ELF-1 (cell line): ENCODE data around the gene SCARB2.

Source experiments
- DNase-seq: peaks from one replicate; pipeline ENCODE4 v3.0.0-alpha.2; 2016; ENCODE audit warnings: low read depth, low spot score

SCARB2 gene

DNA sequence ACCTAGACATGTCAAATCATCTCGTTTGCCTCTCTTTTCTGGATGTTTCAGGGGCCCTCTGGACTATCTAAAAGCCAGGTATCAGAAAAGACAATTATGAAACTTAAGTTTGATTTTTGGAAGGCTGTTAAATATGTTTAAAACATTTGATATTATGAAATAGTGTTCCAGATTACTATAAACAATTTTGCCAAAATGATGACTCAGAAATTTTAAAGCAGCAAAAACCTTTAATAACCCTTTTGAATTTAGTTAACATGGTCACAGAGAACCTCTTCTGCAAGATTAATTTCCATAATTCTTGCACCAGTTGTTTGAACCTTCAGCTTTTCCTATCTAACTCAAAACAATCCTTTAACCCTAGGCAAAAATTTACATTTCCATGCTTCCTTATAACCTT, 19.1 kb upstream of the SCARB2 start:
- no peak for DNase-seq

DNA sequence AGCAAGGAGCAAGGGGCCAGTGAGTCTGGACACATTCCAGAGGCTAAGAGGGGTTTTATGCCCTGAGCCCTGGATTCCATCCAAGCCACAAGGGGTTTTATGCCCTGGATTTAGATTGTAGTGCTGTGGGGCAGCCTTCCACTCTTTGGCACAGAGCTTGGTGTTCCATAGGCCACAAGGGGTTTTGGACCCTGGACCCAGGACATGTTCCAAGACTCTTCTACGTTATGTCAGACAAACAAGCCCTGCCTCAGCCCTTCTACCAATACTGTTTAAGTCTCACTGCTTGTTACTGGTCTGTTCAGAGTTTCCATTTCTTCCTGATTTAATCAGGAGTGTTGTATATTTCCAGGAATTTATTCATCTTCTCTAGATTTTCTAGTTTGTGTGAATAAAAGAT, 12.8 kb upstream of the SCARB2 start:
- no peak for DNase-seq

DNA sequence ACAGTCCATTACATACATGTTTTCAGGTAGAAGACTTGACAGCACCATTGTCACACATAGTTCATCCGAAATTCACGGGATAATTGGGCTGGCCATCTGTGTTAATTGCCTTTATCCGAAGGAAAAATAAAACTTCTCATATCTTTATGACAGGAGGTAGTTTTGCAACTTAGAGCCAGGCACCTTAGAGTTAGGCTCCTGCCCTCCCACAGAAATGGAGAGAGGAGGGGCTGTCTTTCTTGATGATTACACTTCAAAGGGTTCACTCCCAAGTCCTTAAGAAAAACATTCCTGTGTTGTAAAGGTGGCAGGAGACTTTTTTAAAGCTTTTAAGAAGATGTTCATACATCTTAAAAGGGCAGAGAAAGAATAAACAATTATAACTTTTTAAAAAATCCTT, 10.5 kb upstream of the SCARB2 start:
- no peak for DNase-seq

DNA sequence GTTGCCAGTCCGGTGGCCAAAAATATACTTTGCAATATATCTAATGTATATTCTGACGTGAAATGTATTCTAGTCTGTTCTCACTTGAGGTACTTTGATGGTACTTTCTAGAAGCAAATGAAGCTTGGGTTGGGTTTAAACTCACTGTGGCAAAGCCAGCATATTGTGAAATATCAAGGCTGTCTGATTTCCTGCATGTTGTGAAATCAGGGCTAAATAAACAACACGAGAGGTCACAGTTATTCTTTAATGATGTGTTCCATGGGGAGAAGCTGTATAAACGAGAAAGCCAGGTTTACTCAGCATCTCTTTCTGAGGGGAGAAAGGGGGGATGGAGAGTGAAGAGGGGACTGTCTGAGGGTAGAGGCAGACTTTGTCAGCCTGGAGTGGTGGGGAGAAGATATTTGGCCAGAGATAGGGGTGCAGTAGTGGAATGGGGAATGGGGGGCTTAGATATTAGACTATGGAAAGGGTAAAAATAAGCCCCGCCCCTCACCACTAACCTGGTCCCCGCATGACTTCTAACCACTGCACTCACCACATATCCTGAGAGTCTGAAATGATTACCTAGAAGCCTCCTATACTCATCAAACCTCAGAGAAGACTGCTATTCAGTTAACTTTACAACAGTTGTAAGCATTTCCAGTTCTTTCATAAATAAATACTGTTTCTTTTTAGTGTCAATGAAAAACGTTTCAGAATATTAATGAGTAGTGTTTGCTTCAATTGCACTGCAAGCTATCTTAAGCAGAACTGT, 5.9 kb upstream of the SCARB2 start:
- DNase-seq, result no peak

DNA sequence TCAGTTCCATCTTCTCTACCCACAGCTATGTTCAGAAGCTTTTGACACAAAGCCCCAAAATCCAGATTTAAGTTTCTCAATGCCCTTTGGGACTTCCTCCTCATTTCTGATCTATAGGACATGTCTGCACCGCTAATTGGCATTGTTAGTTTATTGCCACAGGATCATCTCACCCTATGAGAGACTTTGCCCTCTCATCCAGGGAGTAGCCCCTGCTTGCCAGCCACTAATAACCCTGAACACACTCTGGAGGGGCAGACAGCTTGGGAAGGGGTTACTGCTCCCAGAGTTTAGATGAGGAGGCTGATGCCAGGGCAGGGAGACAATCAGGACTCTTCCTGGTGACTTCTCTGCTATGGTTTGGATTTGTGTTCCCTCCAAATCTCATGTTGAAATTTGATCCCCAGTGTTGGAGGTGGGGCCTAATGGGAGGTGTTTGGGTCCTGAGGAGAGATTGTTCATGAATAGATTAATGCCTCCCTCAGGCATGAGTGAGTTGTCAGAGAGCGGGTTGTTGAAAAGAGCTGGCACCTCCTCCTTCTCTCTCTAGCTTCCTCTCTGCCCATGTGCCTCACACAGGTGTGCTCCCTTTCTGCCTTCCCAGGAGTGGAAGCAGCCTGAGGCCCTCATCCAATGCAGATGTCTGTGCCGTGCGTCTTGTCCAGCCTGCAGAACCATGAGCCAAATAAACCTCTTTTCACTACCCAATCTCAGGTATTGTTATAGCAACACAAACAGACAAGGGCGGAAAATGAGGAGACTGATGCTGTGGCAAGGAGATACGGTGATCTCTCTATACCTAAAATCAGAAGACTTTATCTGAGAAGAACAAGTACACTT, 3.6 kb upstream of the SCARB2 start:
- DNase-seq, result peak; percentile 22

DNA sequence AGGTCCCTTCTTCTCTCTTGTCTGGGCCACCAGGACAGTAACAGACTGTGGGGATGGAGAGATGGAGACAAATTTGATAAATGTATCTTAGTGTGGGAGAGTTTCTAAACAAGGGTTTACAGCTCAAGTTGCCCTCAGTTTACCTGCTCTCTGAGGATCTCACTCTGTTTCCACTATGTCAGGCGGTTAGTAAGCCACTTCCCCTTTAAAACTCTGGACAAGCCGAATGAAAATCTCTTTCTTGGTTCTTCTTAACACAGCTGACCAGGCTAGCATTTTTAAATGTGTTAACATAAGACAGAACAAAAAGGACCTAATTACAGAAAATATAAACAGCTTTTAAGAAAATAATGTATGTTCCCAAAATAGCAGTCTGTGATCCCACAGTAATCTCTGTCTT, 2.9 kb upstream of the SCARB2 start:
- DNase-seq, result no peak

DNA sequence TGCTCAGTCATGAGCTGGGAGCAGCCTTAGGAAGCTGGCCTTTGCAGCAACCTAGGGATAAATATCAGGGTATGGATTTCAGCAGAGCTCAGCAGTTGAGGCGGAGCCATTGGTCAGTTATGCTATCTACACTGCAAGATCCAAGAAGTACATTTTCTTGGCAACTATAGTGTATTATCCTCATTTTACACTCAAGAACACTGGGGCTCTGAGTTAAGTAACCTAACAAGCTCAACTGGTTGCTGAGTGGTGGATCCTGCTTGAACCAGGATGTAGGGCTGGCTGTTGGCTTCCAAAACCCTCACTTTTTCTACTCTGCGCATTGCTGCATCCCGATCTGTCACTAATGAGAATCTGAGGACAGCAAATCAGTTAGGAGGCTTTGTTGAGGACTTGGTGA, 1.5 kb upstream of the SCARB2 start:
- no peak for DNase-seq

DNA sequence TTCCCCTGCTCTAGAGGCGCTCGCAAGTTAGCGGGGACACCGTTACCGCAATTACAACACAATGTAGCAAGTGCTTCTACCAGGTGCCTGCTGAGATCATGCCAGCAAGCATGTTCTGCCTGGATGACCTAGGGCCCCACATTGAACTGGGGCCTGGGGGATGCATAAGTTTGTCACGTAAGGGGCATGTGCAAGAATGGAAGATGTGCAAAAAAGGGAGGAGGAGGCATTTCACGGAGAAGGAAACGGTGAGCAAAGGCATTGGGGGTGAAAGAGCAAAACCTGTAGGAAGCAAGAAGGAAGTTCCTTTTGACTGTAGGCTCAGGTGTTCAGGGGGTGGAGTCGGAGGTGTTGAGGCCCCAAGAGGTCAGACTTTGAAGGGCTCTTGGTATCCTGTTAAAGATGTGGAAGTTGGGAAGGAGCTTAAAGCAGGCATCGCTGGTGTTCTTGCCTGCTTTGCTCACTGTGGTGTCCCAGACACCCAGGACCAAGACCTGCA, 602 bp upstream of the SCARB2 start:
- DNase-seq, result no peak

DNA sequence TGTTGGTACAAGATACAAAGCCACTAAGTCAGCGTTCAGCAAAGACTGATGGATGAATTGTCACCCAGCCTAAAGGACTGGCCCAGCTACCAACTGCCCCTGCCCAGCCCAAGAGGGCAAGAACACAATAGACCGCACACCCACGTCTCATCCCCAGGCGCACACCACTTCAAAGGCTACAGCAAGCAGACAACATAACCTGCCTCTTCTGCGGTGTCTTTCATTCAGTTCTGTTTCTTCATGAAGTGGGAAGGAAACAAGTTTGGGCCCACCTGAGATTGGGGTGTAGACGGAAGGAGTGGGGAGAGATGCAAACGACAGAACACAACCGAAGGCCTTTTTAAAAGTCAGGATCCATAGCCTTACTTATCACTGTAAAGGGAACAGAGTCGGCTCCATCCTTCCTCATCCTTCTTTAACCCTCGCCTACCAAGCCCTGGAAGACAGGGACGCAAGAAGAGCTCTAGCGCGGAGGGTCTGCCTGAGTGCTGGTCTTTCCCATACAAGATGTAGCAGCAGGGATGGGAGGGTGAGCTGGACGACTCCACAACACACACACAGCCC, 691 bp downstream of the SCARB2 start:
- DNase-seq, result peak; percentile 83

DNA sequence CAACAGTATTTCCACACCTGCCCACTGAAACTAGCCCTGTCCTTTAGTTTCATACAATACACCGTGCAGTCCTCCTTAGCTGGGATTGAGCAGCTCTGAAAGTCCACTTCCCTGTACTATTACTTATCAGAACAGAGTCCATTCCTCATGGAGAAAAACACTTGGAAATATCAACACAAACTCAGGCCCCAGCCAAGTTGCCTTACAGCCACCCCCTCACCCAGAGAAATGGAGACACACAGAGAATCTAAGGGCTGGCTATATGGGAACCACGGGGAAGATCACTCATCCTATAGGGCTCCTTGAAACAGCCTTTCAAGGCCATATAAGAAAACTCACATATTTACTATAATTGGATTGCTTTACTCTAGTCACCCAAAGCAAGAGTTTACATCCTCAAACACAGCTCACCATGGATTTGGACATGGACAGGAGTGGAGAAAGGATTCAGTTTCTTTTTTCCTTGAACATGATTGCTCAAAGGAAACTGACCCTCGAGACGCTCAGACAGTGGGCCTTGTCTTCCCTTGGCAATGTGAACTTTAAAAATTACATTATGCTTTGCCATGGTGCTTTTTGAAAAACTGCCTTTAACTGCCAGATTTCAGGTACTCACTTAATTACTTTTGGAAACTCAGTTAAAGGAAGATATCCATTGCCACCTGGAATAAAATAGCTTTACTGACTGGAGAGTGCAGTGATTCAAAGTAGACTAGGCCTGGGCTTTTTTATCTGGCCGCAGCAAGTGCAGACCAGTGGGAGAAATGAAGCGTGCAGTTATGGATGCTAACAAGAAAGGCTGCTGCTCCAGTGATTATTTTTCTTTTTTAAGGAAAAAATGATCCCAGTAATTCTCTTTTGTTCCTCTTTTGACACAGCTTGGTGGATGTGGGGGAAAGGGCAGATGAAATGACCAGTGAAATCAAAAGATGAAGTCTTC, 1.6 kb downstream of the SCARB2 start:
- no peak for DNase-seq

DNA sequence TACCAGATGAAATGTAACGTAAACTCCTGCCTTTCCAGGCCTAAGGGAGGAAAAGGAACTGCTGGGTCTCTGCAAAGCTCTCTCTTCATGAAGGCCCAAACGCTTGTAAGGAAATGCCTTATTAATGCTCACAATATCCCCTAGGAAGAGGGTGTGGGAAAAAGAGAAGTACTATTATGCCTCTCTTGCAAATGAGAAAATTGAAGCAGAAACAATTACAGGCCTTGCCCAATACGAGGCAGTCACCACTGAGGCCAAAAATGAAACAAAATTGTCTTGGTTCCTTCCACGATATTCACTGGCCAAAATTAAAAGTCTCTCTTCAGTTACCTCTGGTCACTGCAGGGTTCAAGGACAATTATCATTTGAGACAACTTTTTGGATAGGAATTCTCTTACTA, 3.2 kb downstream of the SCARB2 start:
- DNase-seq, result no peak

DNA sequence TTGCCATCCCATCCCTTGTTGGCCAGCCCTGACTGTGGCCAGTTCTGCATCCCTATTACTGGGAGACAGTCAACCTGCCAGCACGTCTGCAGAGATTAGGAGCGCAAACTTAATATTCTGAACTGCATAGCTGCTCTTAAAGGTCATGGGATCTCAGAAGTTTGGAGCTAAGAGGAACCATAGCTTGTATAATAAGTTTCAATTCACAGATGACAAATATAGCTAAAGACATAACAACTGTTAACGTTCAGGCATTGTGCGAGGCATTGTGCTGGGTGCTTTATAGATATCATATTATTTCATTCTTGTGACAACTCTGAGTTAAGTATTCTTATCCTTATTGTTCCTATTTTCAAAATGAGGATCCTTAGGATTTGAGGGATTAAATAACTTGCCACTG, 3.7 kb downstream of the SCARB2 start:
- no peak for DNase-seq

DNA sequence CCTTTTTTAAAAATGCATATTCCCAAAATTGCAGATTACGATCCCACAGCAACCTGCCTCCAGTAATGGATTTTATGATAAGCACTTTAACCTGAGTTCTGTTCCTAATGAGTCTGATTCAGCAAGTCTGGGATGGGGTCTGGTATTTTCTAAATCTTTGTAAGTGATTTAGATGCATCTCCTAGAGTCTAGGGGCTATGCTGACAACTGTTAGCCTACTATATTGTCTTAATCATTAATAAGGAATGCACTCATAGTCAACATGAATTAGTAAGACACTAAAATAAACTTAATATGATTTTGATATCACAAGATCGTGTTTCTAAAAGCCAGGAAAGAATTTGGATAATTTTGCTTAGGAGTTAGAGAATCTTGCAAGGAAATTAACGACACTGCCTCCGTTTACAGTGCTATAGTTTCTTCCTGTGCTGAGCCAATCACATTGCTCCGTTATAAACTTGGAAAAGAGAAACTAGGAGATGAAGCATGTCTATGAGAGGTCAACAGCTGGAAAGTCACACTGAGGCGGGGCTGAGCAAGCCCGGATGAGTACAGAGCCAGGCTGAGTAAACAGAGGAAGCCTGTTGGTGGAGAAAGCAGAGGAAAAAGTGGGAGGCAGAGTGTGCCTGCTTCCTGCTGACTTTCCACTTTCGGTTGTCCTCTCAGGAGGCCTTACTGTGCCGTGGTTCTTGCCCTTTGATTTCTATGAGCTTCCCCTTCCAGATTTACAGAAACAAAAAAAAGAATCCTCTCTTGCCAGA, 5.4 kb downstream of the SCARB2 start:
- no peak for DNase-seq

DNA sequence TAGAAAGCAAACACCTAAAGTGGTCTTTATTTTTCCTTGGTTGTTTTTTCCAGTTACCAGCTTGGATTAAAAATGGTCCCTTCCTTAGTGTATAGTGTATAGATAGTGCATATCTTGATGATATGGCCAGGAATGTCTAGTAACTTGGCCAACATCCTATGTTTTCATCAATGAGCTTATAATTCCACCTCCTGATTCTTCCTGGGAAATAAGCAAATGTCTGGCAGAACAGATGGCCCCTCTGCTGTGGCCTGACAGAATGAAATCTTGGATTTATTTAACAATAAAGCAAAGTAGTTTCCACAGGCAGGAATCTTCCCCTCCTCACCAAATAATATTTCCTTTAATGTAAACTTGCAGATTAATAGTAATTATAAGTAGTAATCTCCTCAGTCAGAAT, 6.1 kb downstream of the SCARB2 start:
- DNase-seq, result no peak

DNA sequence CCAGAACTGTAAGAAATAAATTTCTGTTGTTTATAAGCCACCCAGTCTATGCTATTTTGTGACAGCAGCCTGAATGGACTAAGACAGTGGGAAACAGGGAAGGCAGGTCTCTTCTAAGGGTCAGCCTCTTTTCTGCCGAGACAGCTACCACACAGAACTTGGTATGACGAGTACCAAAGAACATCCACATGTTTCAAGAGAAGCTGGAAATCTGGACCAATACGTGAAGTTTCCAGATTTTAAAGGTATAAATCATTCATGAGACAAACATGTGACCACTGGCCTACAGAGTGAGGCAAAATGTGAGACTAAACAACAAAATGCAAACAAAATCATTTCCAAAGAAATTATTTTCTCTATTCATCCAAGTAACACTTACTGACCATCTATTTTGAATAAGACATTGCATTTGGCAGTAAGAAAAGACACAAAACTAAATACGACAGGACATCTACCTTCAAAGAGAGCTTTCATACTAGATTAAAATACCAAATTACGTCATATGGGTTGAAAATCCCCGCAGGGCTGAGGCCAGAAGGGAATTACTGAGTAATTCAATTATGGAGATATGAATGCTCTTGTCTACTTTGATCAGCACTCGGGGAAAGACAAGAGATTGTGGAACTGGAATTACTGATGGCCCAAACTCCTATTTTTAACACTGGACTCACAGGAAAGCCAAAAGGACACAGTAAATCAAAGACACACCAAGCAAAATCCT, 7.2 kb downstream of the SCARB2 start:
- no peak for DNase-seq

DNA sequence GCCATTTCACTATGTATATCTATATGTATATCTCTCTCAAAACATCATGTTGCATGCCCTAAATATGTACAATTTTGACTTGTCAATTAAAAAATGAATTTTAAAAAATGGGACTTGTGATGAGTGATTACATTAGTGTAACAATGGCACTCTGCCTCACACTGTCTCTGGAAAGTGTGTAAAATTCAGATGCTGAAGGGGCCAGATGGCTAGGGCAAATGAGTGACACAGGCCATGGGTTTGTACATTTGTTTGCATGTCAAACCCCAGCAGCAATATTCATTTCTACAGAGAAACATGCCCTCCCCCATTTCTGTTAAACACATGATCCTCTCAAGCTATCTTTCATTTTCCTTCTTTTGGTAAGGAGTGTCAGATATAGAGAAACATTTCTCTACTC, 8.1 kb downstream of the SCARB2 start:
- no peak for DNase-seq

DNA sequence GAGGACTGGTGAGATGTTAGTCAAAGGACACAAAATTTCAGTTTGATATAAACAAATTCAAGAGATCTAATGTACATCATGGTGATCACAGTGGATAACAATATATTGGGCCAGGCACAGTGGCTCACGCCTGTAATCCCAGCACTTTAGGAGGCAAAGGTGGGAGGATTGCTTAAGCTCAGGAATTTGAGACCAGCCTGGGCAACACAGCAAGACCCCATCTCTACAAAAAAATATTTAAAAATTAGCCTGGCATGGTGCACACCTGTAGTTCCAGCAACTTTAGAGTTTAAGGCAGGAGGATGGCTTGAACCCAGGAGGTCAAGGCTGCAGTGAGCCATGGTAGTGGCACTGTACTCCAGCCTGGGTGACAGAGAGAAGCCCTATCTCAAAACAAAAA, 8.7 kb downstream of the SCARB2 start:
- no peak for DNase-seq

DNA sequence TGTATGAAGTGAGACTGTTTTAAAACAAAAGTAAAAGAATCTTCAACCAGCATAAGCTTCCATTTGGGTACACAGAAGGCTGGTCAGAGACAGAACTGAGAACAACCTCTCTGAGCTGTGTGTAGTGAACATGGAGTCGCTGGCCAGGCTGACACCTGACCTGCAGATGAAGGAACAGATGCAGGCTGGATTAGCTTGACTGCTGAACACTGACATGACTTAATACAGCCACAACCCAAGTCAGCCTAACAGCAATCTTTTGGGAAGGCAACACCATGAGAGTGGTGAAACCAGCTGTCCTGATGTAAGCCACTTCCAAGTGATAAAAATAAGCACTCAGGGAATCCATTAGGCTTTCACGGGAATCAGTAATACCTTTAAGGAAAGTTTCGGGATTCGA, 10.1 kb downstream of the SCARB2 start:
- no peak for DNase-seq

DNA sequence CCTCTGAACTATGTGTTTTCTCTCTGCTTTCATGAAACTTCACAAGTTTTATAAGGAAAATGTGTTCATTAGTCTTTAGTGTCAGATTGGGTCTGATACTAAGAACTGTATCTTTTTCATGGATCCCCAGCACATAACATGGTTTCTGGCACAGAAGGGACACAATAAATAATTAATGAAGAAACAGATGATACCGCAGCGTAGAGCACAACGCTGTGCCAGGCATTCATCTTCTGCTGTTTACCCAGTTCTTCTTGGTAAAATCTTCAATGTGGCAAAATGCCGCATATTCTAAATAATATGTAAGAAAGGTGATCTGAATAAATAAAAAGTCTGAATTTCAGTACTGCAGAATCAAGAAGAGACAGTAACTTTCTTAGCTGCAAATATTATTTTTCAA, 12.3 kb downstream of the SCARB2 start:
- no peak for DNase-seq

DNA sequence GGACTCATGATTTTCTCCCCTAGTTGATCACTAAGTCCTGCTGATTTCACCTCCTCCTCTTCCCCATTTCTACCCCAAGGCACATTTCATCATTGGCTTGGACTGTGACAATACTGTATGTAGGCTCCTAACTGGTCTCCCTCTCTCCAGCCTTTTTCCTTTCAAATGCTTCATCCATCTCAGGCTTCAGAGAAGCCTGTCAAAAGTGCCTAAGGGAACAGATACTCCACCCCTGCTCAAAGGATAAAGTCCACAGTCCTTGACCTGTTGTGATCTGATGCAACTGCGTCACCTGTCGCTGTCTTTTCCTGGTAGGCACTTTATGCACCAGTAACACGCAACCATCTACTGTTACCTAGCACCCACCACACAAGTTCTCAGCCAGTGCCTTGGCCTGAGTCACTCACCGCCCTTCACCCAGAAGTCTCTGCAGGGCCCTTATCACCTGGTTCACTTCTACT, 12.8 kb downstream of the SCARB2 start:
- peak; percentile 70 for DNase-seq
